HCT116 (cell line): Measurements from ENCODE around the gene KIAA1143. TPM values are rescaled to one million over a fixed set of nuclear protein-coding genes. Genes with fewer than 3 reads are reported as not detected.

Experiments used
- ATAC-seq: fragments of 200-7000 bp; cut with Tn5 transposase; 2 replicates; pipeline ENCODE4 v1.9.1; 2020; ENCODE audit warnings: mild to moderate bottlenecking, moderate library complexity
- BruUV-seq: library from RNA; stranded (reverse); fragments of 400-500 nt; replicated peaks from 2 replicates; lab custom pipeline; 2021; lab: Mats Ljungman, UMichigan
- CTCF ChIA-PET: fragments of 300-600 bp; sonication (Branson Sonifier 250); formaldehyde crosslinking; loops from one replicate; lab custom pipeline; 2021; ENCODE audit warnings: antibody characterized with exemption; lab: Charles Lee
- POLR2A ChIA-PET: fragments of 300-600, 350-600 bp; sonication (Branson Sonifier 250); formaldehyde crosslinking; loops from one replicate; lab custom pipeline; 2021; ENCODE audit warnings: antibody characterized with exemption; lab: Charles Lee
- RAD21 ChIA-PET, 2 experiments: fragments of 300-600 bp; sonication (Branson Sonifier 250); formaldehyde crosslinking; loops; one replicate each; lab custom pipeline; 2023; ENCODE audit warnings: low total read pairs in 2 of 2; ENCODE audit not compliant: uncharacterized antibody in 2 of 2, unreplicated experiment in 2 of 2, low non-redundant PET in 1 of 2; lab: Charles Lee
- DNase-seq: peaks from one replicate; pipeline ENCODE4 v3.0.0-alpha.2; 2010; ENCODE audit warnings: low read depth, low spot score
- H2AFZ ChIP-seq: fragments of 200-600 bp; shearing (Covaris generic), sonication (generic); 2 replicates; pipeline ENCODE4 v1.6.1; 2017; ENCODE audit warnings: low read depth, mixed run types, mixed read lengths, antibody characterized with exemption, low read length; ENCODE audit not compliant: poor library complexity, severe bottlenecking
- H3K27ac ChIP-seq: 2 replicates; pipeline ENCODE4 v1.5.1; 2012; ENCODE audit warnings: low read depth, low read length
- H3K27me3 ChIP-seq: fragments of 200-600 bp; sonication (generic); 2 replicates; pipeline ENCODE4 v1.6.1; 2016; ENCODE audit warnings: mixed run types, low read length, mixed read lengths; ENCODE audit not compliant: insufficient read depth
- H3K36me3 ChIP-seq, 2 experiments: fragments of 200-500 bp in 1 of 2; fragments of 200-600 bp in 1 of 2; sonication (Bioruptor generic) in 1 of 2; sonication (generic) in 1 of 2; 2 replicates each; pipeline versions ENCODE4 v1.5.1 to v1.6.1; 2014 to 2016; ENCODE audit warnings: low read length in 2 of 2, inconsistent platforms in 1 of 2, mixed read lengths in 1 of 2, mixed run types in 1 of 2; ENCODE audit not compliant: insufficient read depth in 2 of 2, control insufficient read depth in 1 of 2
- H3K4me1 ChIP-seq, 2 experiments: fragments of 200-600 bp in 1 of 2; sonication (generic) in 1 of 2; 2 replicates each; pipeline versions ENCODE4 v1.5.1 to v1.6.1; 2012 to 2017; ENCODE audit warnings: low read length in 2 of 2, inconsistent platforms in 1 of 2, mild to moderate bottlenecking in 1 of 2, mixed read lengths in 1 of 2, mixed run types in 1 of 2, moderate library complexity in 1 of 2; ENCODE audit not compliant: insufficient read depth in 2 of 2, control insufficient read depth in 1 of 2
- H3K4me2 ChIP-seq: fragments of 200-600 bp; sonication (generic); 2 replicates; pipeline ENCODE4 v1.6.1; 2017; ENCODE audit warnings: mixed run types, low read length, mixed read lengths
- H3K4me3 ChIP-seq, 2 experiments: fragments of 200-600 bp in 1 of 2; sonication (generic) in 1 of 2; replicated peaks in 1 of 2; 2 replicates each; pipeline ENCODE4 v1.5.1; 2011 to 2016; ENCODE audit warnings: low read length in 2 of 2, control low read depth in 1 of 2, low read depth in 1 of 2, mild to moderate bottlenecking in 1 of 2, mixed read lengths in 1 of 2, mixed run types in 1 of 2
- H3K79me2 ChIP-seq: fragments of 200-600 bp; sonication (generic); 2 replicates; pipeline ENCODE4 v1.6.1; 2017; ENCODE audit warnings: mild to moderate bottlenecking, mixed run types, low read length, moderate library complexity, mixed read lengths; ENCODE audit not compliant: insufficient read depth
- H3K9ac ChIP-seq: fragments of 200-600 bp; sonication (generic); 2 replicates; pipeline ENCODE4 v1.6.1; 2016; ENCODE audit warnings: low read length, mixed read lengths
- H3K9me2 ChIP-seq: fragments of 200-600 bp; sonication (generic), shearing (Covaris generic); 2 replicates; pipeline ENCODE4 v1.6.1; 2017; ENCODE audit warnings: mixed run types, mild to moderate bottlenecking, moderate library complexity; ENCODE audit not compliant: insufficient read depth
- H3K9me3 ChIP-seq, 2 experiments: fragments of 200-500 bp in 1 of 2; fragments of 200-600 bp in 1 of 2; sonication (Bioruptor generic) in 1 of 2; sonication (generic) in 1 of 2; 2 replicates each; pipeline ENCODE4 v1.6.1; 2014 to 2017; ENCODE audit warnings: low read length in 2 of 2, mixed read lengths in 2 of 2, inconsistent platforms in 1 of 2, low read depth in 1 of 2, mild to moderate bottlenecking in 1 of 2, mixed run types in 1 of 2, moderate library complexity in 1 of 2; ENCODE audit not compliant: control insufficient read depth in 1 of 2, insufficient read depth in 1 of 2
- H4K20me1 ChIP-seq: fragments of 200-600 bp; sonication (generic), shearing (Covaris generic); 2 replicates; pipeline ENCODE4 v1.6.1; 2017; ENCODE audit warnings: mixed run types, mild to moderate bottlenecking, moderate library complexity; ENCODE audit not compliant: insufficient read depth
- CBX3 ChIP-seq: IDR thresholded peaks from 2 replicates; pipeline ENCODE4 v1.6.1; 2012; ENCODE audit warnings: low read depth
- CEBPB ChIP-seq: IDR thresholded peaks from 2 replicates; pipeline ENCODE4 v1.6.1; 2012; ENCODE audit warnings: low read depth
- EGR1 ChIP-seq: IDR thresholded peaks from 2 replicates; pipeline ENCODE4 v1.6.1; 2012; ENCODE audit warnings: low read depth
- EZH2 ChIP-seq: fragments of 200-600 bp; sonication (generic); IDR thresholded peaks from 2 replicates; pipeline ENCODE4 v1.6.1; 2017; ENCODE audit warnings: antibody characterized with exemption, mixed run types
- EZH2phosphoT487 ChIP-seq: fragments of 200-600 bp; IDR thresholded peaks from 2 replicates; pipeline ENCODE4 v1.6.1; 2018; ENCODE audit warnings: antibody characterized with exemption, borderline replicate concordance
- FOSL1 ChIP-seq: IDR thresholded peaks from 2 replicates; pipeline ENCODE4 v1.6.1; 2012; ENCODE audit warnings: low read depth
- POLR2A ChIP-seq: IDR thresholded peaks from 2 replicates; pipeline ENCODE4 v1.7.0; 2011; ENCODE audit warnings: borderline replicate concordance; ENCODE audit not compliant: insufficient read depth, insufficient read length; ENCODE audit errors: extremely low read depth
- POLR2AphosphoS5 ChIP-seq: IDR thresholded peaks from 2 replicates; pipeline ENCODE4 v1.6.1; 2011; ENCODE audit warnings: mild to moderate bottlenecking, low read depth, low read length, moderate library complexity
- RAD21 ChIP-seq: IDR thresholded peaks from 2 replicates; pipeline ENCODE4 v1.6.1; 2012; ENCODE audit warnings: low read depth, mild to moderate bottlenecking
- SRF ChIP-seq: IDR thresholded peaks from 2 replicates; pipeline ENCODE4 v1.6.1; 2012; ENCODE audit warnings: low read depth
- TCF7L2 ChIP-seq: IDR thresholded peaks from 2 replicates; pipeline ENCODE4 v1.7.0; 2011; ENCODE audit warnings: borderline replicate concordance, inconsistent platforms; ENCODE audit not compliant: insufficient read depth, insufficient read length; ENCODE audit errors: extremely low read depth
- ZFX ChIP-seq: fragments of 450-650 bp; IDR thresholded peaks from 2 replicates; pipeline ENCODE4 v1.6.1; 2017
- intact Hi-C: fragments of 100-400 bp; cut with micrococcal nuclease; formaldehyde crosslinking; loops from 2 replicates; pipeline ENCODE4 v1.10.0; 2022
- total RNA-seq: library from RNA; stranded (reverse); gene quantifications from one replicate; pipeline ENCODE4 v1.2.1, GENCODE V29; 2021; ENCODE audit not compliant: unreplicated experiment
- TF ChIP-seq, protein P1 (sequence below), 3 experiments: fragments of 200-600 bp in 1 of 3; sonication (generic) in 1 of 3; IDR thresholded peaks in 2 of 3; conservative IDR thresholded peaks in 1 of 3; 2 replicates each; pipeline ENCODE4 v1.5.1; 2012 to 2017; ENCODE audit warnings: low read depth in 2 of 3, low read length in 2 of 3, antibody characterized with exemption in 1 of 3, borderline replicate concordance in 1 of 3, control low read depth in 1 of 3, mild to moderate bottlenecking in 1 of 3, mixed read lengths in 1 of 3, mixed run types in 1 of 3, moderate library complexity in 1 of 3; ENCODE audit not compliant: insufficient read depth in 1 of 3
- TF ChIP-seq, protein P2 (sequence below): IDR thresholded peaks from 2 replicates; pipeline ENCODE4 v1.6.1; 2011; ENCODE audit warnings: mild to moderate bottlenecking, low read length, moderate library complexity; ENCODE audit not compliant: insufficient replicate concordance; ENCODE audit errors: extremely low read depth

Gene KIAA1143
- total RNA-seq, 1 experiment from 2014 or later: 32.2 TPM

DNA sequence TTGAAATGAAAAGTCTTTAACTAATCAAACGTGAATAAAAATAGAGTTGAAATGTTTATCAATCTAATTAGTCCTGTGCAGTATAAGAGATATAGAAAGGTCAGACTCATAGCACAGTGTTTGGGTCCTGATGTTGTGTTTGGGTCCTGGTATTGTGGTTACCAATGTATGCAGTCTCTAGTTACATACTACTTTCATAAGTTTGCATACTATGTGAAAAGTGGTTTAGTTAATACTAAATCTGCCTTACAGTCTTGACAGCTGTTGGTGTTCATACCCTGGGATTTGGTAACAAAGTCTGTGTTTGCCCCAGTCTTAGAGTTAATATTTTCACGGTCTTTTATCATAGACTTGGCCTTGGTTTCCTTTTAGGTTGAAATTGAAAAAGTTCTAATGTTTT is 41.9 kb upstream of the KIAA1143 start:
- no peaks in the 10 kb centered on the region for H4K20me1 ChIP-seq
- H3K9me3 ChIP-seq: no peaks in the 10 kb centered on the region
- no peaks in the 10 kb centered on the region for H3K9me2 ChIP-seq
- TF ChIP-seq, protein P1, sequence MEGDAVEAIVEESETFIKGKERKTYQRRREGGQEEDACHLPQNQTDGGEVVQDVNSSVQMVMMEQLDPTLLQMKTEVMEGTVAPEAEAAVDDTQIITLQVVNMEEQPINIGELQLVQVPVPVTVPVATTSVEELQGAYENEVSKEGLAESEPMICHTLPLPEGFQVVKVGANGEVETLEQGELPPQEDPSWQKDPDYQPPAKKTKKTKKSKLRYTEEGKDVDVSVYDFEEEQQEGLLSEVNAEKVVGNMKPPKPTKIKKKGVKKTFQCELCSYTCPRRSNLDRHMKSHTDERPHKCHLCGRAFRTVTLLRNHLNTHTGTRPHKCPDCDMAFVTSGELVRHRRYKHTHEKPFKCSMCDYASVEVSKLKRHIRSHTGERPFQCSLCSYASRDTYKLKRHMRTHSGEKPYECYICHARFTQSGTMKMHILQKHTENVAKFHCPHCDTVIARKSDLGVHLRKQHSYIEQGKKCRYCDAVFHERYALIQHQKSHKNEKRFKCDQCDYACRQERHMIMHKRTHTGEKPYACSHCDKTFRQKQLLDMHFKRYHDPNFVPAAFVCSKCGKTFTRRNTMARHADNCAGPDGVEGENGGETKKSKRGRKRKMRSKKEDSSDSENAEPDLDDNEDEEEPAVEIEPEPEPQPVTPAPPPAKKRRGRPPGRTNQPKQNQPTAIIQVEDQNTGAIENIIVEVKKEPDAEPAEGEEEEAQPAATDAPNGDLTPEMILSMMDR (IDR thresholded peaks at IDR 0.05 in 2 of 3, conservative IDR thresholded peaks at IDR 0.05 in 1 of 3; ENCODE audit: borderline replicate concordance in 1 of 3, insufficient read depth in 1 of 3, low read depth in 2 of 3, low read length in 2 of 3): no peak
- TF ChIP-seq POLR2AphosphoS5: no peak
- no peak for TF ChIP-seq ZFX
- no peak for TF ChIP-seq EGR1
- TF ChIP-seq EZH2: no peak
- no peak for TF ChIP-seq CBX3
- TF ChIP-seq POLR2A: no peak
- TF ChIP-seq FOSL1: no peak
- no peak for TF ChIP-seq TCF7L2
- no peak for TF ChIP-seq EZH2phosphoT487
- no peak for TF ChIP-seq SRF
- TF ChIP-seq RAD21: no peak
- TF ChIP-seq CEBPB: no peak
- TF ChIP-seq, protein P2, sequence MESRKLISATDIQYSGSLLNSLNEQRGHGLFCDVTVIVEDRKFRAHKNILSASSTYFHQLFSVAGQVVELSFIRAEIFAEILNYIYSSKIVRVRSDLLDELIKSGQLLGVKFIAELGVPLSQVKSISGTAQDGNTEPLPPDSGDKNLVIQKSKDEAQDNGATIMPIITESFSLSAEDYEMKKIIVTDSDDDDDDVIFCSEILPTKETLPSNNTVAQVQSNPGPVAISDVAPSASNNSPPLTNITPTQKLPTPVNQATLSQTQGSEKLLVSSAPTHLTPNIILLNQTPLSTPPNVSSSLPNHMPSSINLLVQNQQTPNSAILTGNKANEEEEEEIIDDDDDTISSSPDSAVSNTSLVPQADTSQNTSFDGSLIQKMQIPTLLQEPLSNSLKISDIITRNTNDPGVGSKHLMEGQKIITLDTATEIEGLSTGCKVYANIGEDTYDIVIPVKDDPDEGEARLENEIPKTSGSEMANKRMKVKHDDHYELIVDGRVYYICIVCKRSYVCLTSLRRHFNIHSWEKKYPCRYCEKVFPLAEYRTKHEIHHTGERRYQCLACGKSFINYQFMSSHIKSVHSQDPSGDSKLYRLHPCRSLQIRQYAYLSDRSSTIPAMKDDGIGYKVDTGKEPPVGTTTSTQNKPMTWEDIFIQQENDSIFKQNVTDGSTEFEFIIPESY: no peak
- H3K9ac ChIP-seq: no peak overlapping the region
- no peak for ATAC-seq
- no TSS peak for BruUV-seq
- no peak overlapping the region for H3K4me2 ChIP-seq
- no peaks in the 10 kb centered on the region for H3K4me1 ChIP-seq
- DNase-seq: no peak
- RAD21 ChIA-PET: no interaction called here
- CTCF ChIA-PET: no interaction called here
- peaks cover 22 to 25% of the 10 kb centered on the region in 2 experiments for H3K36me3 ChIP-seq
- H2AFZ ChIP-seq: no peak overlapping the region
- intact Hi-C loops: no loop called here
- H3K79me2 ChIP-seq: no peaks in the 10 kb centered on the region
- H3K27me3 ChIP-seq: no peaks in the 10 kb centered on the region
- POLR2A ChIA-PET: no interaction called here
- H3K4me3 ChIP-seq: no peak overlapping the region
- no peak overlapping the region for H3K27ac ChIP-seq
